ENCODE data around the gene FMNL3.
"Not testable (repeated sequence)": the region's sequence is repeated elsewhere in the genome, so short reads cannot be mapped to it uniquely, and the experiment has no call there.

- not testable (repeated sequence) for TF ChIP-seq POLR2A, POLR2AphosphoS5 (IDR thresholded peaks at IDR 0.05)
- TF ChIP-seq, protein P1, sequence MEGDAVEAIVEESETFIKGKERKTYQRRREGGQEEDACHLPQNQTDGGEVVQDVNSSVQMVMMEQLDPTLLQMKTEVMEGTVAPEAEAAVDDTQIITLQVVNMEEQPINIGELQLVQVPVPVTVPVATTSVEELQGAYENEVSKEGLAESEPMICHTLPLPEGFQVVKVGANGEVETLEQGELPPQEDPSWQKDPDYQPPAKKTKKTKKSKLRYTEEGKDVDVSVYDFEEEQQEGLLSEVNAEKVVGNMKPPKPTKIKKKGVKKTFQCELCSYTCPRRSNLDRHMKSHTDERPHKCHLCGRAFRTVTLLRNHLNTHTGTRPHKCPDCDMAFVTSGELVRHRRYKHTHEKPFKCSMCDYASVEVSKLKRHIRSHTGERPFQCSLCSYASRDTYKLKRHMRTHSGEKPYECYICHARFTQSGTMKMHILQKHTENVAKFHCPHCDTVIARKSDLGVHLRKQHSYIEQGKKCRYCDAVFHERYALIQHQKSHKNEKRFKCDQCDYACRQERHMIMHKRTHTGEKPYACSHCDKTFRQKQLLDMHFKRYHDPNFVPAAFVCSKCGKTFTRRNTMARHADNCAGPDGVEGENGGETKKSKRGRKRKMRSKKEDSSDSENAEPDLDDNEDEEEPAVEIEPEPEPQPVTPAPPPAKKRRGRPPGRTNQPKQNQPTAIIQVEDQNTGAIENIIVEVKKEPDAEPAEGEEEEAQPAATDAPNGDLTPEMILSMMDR (IDR thresholded peaks at IDR 0.05) = not testable (repeated sequence)
Observed at GRCh38 chr12:49740277-49740676, 33.1 kb upstream of the FMNL3 start.
